NCI-H187 (cell line): ENCODE data around the gene TMPRSS13.
"Not testable (repeated sequence)": the region's sequence is repeated elsewhere in the genome, so short reads cannot be mapped to it uniquely, and the experiment has no call there.

Source experiments
- DNase-seq, 2 experiments: peaks; one replicate each; lab custom pipeline; 2025; lab: John Stamatoyannopoulos, UW

Gene TMPRSS13

DNA sequence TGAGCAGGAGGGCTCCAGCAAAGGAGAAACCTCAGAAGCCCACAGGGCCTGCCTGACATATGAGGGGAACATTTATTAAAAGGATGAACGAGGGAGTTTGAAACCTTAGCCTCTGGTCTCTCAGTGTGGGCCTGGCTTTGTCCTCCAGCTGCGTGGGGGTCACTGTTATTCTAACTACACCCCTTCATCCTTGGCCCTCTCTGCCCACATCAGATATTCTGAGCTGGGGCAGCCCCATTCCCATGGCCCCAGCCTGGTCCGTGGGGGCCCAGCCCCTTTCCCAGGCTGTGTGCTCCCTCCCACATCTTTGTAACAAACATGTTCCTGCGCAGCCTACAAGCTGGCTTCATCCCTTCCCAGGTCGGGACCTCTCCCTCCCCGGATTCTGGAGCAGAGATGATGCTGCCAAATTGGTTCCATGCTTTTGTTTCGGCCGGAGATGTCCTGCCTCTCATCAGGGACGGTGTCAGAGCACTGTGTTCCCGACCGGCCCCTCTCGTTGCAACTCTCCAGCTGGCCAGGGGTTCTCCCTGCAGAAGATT is 56.7 kb downstream of the TMPRSS13 start:
- no peak for DNase-seq

DNA sequence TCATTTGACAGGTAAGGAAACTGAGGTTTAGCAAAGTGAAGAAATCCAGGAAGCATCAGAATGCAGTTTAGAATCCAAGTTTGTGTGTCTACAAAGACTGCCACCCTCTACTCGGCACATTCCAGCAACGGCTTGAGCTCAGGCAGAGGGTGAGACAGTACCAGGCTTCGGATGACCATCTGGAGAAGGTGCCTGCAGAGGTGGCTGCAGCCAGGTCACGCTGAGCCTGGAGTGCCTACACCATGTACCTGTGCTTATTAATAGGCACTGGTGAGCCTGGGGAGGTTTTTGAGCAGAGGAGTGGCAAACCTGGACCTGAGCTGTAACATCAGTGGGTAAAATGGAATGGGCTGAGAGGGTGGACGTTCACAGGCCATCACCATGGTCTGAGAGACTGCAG is 57.4 kb downstream of the TMPRSS13 start:
- DNase-seq = no peak

DNA sequence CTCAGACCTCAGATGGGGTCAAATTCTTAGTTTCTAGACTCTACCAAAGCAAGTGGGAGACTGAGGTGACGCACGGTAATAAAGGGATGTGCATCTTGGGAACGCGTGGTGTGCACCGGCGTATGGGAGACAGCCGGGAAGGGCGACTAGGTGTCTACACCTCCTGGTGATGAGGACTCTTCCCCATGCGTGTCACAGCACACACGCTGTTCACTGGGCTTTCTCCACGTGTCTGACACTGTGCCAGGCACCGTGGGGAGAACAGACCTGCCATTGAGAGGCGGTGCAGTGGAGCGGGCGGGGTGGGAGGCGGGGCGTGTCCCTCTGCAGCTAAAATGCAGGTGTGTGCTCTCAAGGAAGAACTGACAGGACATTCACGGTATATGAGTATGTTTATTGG is 58.0 kb downstream of the TMPRSS13 start:
- DNase-seq = no peak

DNA sequence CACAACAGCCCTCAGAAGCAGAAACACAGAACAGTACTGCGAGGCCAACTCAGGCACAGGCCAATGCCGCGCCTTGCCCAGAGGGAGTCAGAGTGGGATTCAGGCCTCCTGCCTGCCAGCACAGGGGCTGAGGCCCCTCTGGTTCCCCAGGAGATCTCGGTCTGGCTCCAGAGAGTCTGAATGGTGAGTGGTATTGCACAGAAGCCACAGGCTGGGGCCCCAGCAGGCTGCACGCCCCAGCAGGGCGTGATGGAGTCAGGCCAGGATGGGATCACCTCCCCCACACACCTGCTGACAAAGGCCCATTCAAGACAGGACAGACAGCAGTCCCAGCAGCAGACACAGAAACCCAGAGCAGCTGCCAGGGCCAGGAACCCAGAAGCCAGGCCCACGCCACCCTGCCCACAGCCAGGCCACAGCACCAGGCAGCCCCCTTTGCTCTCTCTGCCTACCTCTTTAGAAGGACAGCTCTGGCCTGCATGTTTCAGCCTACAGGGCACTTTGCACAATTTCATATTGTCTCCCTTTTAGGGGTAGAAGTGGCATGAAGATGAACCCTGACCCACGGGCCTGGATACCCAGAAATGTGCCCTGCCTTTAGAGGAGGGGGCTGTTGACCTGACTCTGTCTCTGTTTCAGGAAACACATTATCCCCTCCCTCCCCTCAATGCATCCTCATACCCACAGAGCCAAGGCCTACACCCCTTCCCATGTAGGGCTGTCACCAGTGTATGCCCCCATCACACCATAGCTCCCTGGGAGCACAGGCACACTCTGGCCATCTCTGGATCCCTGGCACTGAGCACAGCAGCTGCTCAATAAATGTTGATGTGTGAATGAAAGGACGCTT is 58.9 kb downstream of the TMPRSS13 start:
- DNase-seq = no peak

DNA sequence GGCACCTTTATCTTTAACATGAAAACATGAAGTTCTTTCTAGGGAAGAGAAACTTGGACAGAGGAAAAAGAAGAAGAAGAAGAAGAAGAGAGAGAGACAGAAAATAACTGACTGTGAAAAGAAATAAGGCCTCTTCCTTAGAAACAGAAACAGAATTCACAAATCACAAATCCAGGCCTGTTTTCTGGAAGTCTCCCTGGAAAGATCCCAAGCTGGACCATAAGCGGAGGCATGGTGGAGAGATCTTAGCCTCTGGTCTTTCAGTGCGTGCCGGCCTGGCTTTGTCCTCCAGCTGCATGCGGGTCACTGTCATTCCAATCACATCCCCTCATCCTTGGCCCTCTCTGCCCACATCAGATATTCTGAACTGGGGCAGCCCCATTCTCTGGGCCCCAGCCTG is 59.6 kb downstream of the TMPRSS13 start:
- no peak for DNase-seq

DNA sequence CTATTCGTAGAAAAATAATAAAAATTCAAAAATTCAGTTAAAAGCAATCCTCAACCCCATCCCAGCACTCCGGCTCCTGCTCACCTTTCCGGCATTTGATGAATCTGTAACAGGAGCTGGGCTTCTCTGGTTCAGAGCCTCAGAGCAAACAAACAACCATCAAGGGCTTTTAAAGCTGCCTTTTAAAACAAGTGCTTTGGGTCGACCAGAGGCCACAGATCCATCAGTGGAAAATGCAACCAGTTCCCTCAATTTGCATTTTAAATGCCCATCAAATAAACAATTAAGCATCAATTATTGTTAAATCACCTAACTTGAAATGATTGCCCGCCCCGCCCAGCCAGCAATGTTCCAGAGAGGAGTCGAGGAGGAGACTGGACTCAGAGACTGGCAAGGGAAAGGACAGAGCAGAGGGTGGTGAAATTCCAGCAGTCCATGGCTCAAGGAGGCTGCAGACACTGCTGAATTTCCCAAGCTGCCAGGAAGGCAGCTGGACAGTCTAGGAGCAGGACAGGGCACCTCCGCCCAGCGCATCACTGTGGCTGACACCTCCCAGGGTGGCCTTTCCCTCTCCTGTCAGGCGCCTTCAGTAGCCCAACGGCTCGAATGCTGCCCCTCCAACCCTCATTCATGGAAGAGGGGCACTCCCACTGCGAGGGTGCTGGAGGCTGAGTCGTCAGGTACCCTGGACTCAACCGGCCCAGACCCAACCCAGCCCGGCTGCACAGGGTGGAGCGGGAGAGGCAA is 60.2 kb downstream of the TMPRSS13 start:
- DNase-seq = peak; percentile 9 to 41

DNA sequence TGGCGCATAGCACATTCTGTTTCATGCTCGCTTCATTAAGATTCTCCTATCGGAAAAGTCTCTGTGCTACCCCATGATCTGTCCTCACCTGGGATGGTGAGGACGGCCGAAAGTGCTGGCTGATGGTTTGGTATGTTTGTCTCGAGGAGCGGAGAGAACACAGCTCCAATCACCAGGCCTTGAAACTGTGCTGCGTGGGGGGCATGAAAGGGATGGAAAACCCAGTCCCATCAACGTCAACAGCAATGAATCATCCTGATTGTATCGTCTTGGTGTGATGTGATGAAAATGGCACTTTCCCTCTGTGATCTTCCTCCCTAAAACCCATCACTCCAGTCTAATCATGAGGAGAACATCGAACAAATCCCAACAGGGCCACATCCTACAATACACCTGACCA is 61.1 kb downstream of the TMPRSS13 start:
- no peak for DNase-seq

DNA sequence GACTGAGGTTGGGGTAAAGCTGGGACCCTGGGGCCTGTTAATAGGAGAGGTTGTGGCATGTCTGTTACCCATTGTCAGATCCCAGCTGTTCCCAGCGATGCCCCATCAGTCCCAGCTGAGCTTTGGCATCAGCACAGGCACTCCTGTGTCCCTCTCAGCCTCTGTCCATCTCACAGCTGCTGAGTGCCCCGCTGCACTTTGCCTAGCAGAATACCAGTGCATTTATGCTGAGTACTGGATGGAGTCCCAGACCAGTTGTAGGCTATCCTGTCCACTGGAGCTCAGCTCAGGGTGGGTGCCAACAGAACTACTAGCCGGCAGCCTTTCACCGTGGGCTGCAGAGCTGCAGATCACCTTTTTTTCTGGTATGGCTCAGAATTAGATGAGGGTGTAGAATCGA is 62.7 kb downstream of the TMPRSS13 start:
- no peak for DNase-seq

DNA sequence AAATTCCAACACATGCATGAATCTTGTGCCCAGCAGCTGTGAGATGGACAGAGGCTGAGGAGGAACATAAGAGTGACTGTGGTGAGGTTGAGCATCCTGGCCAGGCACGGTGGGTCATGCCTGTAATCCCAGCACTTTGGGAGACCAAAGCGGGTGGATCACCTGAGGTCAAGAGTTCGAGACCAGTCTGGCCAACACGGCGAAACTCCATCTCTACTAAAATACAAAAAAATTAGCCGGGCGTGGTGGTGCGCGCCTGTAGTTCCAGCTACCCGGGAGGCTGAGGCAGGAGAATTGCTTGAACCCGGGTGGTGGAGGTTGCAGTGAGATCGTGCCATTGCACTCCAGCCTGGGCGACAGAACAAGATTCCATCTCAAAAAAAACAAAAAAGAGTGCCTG is 63.7 kb downstream of the TMPRSS13 start:
- not testable (repeated sequence) for DNase-seq

DNA sequence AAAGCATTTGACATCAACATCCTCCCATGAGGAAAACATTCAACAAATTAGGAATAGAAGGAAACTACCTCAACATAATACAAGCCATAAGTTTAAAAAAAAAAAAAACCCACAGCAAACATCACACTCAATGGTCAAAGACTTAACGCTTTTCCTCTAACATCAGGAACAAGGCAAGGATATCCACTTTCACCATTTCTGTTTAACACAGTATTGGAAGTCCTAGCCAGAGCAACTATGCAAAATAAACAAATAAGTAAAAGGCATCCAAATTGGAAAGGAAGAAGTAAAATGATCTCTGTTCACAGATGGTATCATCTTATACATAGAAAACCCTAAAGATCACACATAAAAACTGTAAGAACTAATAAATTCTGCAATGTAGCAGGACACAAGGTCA is 65.8 kb downstream of the TMPRSS13 start:
- DNase-seq = no peak

DNA sequence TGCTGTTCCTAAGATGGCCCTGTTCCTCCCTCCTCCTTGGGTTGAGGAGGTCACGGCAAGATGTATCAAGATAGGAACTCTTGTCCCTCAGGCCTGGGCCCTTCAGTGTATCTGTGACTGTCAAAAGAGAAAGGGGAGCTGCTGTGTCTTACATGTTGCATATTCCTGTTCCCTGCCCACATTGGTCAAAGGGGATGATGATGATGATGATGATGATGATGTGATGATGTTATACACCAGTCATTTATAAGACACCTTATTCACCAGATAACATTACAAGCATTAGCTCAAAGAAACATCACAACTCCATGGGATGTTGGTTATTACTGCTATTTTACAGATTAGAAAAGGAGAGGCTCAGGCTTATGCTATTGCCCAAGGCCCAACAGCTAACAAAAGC is 66.4 kb downstream of the TMPRSS13 start:
- DNase-seq = no peak

DNA sequence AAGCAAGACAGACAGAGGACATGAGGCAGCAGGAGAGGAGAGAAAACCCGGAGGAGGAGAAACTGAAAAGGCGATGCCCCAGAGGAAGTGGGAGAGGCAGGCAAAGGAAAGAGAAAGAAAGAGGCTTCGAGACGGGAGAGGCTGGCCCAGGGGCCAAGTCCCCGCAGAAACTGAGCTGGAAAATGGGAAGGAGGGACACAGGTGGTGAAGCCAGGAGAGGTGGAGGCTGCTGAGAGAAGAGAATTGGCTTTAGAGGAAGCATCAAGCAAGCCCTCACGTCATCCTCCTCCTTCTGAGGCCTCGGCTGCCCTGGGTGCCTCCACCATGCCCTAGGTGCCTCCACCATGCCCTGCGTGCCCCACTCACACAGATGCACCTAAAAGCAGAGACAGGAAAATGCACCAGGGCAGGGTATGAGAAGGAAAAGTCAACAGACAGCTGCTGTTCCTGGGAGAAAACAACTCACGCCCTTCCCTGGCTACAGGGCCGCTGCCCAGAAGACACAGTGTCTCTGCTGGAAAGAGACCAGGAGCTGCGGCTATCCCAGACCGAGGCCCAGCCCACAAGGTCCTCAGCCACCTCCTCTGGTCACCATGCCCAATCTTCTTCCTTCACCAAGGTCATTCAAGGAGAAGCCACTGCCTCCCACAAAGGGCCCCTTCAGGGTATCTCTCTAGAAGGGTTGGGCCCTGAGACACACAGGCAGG is 67.0 kb downstream of the TMPRSS13 start:
- DNase-seq = no peak

DNA sequence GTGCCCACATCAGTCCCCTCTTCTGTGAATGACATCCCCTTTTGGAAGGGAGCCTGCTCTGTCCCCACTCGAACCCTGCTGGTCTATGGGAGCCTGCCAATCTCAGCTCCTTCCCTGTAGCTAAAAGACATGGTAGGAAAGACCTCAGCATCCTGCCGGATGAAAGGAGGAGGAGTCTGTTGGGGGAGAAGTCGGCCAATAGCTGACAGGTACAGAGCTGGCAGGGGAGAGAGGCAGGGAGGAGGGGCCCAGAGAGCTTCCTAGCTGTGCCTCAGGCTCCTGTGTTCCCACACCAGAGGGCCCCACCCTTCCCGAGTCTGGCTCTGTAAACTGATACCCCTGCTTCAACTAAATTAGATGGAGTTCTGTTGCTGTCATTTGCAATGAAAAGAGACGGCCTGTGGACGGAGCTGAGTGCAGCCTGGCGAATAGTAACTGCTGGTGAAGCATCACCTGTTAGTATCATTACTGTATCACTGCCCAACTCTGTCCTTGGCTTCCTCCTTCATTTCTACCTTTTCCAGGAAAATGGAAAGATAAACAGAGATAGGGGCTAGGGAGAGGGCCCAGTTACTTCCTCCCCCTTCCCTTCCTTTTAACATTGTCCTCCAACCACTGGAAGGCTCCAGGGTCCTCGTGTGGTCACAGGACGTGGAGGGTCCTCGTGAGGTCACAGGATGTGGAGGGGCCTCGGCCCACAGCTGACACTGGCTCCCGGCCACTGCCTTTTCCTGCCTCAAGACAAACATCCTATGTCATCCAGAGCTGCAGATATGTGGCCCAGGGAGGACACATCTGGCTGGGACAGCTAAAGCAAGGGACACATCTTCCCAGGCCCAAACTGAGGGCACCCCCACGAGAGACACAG is 67.8 kb downstream of the TMPRSS13 start:
- DNase-seq = peak; percentile 53 to 80

DNA sequence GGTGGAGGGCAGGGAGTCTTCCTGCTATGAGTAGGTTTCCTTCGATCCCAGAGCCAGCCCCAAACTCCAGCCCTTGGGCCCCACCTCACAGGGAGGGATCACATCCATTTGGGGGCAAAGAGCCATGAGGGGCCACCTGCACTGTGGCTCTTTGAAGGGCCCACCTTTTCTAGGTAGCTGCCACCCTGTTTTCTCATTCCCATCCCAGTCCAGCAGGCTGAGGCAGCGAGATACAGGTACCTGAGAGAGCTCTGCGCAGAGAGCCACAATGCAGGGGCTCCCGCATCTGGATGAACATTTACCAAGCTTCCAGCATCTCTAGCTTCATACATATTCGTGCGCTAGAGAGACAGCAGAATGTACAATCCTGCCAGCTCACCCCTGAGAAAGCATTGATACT is 69.1 kb downstream of the TMPRSS13 start:
- no peak for DNase-seq

DNA sequence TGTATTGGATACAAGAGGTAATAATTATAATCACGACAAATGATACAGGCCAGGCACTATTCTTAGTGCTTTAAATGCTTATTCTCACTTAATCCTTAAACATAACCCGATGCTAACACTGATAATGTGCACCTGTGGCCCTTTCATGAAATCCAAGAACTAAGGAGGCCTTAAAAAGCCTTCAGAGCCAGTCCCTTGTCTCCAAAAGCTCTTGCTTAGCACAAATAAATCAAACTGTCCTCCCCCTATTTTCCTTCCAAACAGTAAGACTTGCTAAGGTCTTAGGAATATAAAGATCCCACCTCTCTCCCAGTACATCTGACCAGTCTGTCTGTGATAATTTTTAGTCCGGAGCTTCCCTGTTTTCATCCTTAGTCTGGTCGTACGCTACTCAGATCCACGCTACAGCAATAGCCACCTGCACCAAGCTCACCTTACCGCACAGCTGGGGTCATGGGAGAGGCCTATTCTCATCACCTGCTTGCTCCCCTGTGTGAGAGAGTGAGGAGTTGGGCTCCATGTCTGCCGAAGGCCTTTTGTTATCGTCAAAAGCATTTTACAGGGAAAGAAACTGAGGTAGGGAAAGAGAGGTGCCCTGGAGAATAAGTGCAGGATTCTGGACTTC is 69.6 kb downstream of the TMPRSS13 start:
- no peak for DNase-seq

DNA sequence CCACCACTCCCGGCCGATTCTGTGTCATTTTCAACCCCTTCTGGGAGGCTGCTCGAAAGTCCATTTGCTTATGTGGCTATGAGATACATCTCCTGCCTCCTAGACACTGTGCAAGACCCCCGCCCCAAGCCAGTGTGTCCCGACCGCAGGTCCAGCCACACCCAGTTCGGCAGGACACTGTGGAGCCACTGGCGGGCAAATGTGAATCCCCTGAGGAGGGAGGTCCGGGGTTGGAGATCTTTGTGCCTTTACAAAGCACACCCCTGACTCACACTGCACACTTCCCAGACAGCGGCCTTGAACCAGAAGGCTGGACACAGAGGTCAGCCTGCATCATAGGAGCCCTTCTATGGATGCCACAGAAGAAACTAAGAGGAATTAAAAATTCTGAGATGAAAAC is 70.1 kb downstream of the TMPRSS13 start:
- DNase-seq = no peak

DNA sequence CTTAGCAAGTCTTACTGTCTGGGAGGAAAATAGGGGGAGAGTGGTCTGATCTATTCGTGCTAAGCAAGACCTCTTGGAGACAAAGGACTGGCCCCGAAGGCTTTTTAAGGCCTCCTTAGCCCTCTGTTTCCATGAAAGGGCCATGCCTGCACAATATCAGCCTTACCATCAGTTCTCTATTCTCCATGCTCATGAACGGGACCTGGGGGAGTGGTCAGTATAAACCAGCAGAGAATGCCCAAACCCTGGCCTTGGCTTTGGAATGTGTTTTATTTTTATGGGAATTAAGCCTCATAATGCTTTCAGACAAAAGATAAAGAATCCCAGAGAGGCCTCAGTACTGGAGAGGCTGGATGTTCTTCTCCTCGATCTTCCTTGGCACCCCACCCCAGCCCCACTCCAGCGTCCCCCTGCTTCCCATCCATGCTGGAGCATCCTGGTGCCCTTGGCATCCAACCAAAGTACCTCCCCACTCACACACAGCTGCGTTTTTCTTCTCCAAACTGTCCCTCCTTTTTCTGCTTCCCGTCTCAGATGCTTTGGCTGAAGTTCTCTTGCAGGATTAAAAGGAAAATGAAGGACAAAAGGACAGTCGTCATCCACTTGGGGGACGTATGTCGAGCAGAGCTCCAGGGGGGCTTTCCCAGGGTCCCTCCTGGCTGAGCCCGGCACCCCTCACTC is 71.3 kb downstream of the TMPRSS13 start:
- no peak for DNase-seq

DNA sequence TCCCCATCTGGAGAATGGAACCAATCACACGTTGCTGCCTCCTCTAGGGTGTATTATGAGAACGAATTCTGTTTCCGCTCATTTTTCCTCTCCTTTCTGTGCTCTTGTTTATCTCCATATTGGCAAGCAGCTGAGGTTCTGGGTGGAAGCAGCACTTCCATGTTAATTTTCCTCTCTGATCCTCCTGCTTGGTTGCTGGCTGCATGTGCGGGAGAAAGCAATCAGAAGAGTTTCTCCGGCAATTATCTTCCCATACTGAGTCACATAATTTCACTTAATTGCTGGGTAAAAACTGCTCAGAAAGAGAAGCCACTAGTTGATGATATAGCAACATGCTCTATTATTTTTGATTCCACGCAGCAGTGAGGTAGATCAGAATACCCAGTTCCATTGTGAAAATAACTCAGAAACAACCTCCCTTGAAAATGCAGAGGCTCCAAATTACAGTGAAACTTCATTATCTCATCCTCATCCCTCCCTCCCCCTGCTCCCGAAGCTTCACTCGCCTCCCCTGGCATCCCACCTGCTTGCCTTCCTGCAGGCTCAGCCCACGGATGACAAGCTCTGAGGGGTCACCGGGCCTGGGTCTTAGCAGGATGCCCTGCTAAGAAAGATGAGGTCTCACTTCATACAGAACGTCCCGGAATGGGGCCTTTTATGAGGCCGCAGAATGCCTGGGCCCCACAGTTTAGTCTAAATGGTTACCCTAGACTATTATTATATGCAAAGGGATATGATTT is 73.1 kb downstream of the TMPRSS13 start:
- DNase-seq = no peak

DNA sequence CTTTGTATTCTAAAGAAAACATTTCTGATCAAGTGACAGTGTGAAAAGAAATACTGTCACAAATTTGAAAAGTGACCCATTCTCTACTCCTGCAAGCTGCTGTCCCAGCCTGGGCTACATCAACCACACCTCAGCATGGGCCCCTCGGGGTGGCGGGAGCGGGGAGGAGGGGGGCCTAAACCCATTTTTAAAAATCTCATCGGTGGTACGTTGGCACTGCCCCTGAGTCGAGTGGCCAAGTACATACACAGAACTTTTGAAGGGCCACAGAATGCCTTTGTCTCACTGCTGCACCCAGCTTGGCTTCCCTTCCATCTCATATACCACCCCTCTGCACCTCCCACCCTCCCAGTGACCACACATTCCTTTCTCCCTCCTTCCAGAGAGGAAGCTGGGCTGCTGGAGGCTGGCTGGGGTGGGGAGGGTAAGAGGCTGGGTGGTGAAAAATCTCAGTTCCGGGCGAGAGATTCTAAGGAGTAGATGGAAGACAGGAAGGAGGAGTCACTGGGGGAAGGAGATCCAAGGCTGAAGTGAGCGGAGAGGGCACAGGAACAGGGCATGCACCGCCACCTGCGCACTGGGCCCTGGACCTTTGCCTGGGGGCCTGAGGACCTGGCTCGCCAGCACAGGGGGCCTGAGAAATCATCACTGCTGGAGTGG is 73.9 kb downstream of the TMPRSS13 start:
- DNase-seq = no peak
